Stimulated activated CD8-positive, alpha-beta memory T cell treated with anti-CD3 and anti-CD28 coated beads, Interleukin-7, amount 100 ng/mL, for 48 hours (primary cell): ENCODE results near the gene KIF24.
"Not testable (repeated sequence)": the region's sequence is repeated elsewhere in the genome, so short reads cannot be mapped to it uniquely, and the experiment has no call there.

Experiments used
- DNase-seq, 2 donors: peaks; one replicate each; pipeline ENCODE4 v3.0.0-alpha.2; 2020; ENCODE audit warnings: low read depth in 1 of 2; ENCODE audit errors: extremely low read depth in 1 of 2

The KIF24 gene

GRCh38 chr9:34328500-34328986 is 525 bp downstream of the KIF24 start:
- no peak for DNase-seq

- DNase-seq, result no peak
These were observed 2.4 kb downstream of the KIF24 start for GRCh38 chr9:34326690-34327089.

- DNase-seq, result no peak
These were observed 6.0 kb downstream of the KIF24 start for GRCh38 chr9:34322899-34323591.

- no peak for DNase-seq
These were observed 7.6 kb downstream of the KIF24 start for GRCh38 chr9:34321451-34321850.

- DNase-seq, result no peak
These were observed 10.8 kb downstream of the KIF24 start for GRCh38 chr9:34318163-34318790.

- no peak for DNase-seq
These were observed 11.6 kb downstream of the KIF24 start for GRCh38 chr9:34317436-34317835.

- no peak for DNase-seq
These were observed 17.4 kb downstream of the KIF24 start for GRCh38 chr9:34311499-34312185.

GRCh38 chr9:34310215-34310614 is 18.9 kb downstream of the KIF24 start:
- DNase-seq, result no peak

- not testable (repeated sequence) for DNase-seq
These were observed 20.8 kb downstream of the KIF24 start for GRCh38 chr9:34308316-34308715.

GRCh38 chr9:34301064-34301463 is 28.0 kb downstream of the KIF24 start:
- not testable (repeated sequence) for DNase-seq

GRCh38 chr9:34292552-34292951 is 36.5 kb downstream of the KIF24 start:
- DNase-seq, result no peak

- no peak for DNase-seq
These were observed 37.6 kb downstream of the KIF24 start for GRCh38 chr9:34291423-34291822.

- DNase-seq, result no peak
These were observed 38.0 kb downstream of the KIF24 start for GRCh38 chr9:34291023-34291422.

- DNase-seq, result no peak
These were observed 39.9 kb downstream of the KIF24 start for GRCh38 chr9:34289159-34289558.

- DNase-seq, result no peak
These were observed 47.0 kb downstream of the KIF24 start for GRCh38 chr9:34282096-34282495.

- no peak for DNase-seq
These were observed 49.7 kb downstream of the KIF24 start for GRCh38 chr9:34279411-34279810.
